Mesenchymal stem cell (in vitro differentiated cells and primary cell): ENCODE results near the gene FAM114A2.
A peak's percentile ranks its signal among the peaks of the same experiment; 100 is the strongest.

Source experiments
- DNase-seq: peaks from one replicate; pipeline ENCODE4 v3.0.0-alpha.2; 2013
- H2AFZ ChIP-seq: one replicate; pipeline ENCODE4 v1.6.1; 2013; ENCODE audit warnings: low read depth, mild to moderate bottlenecking, control low read depth, inconsistent platforms, low read length, moderate library complexity
- H2AK5ac ChIP-seq: 2 replicates; pipeline ENCODE4 v1.6.1; 2013; ENCODE audit warnings: low read length, moderate library complexity, mild to moderate bottlenecking, inconsistent platforms; ENCODE audit not compliant: severe bottlenecking
- H2BK120ac ChIP-seq: one replicate; pipeline ENCODE4 v1.6.1; 2013; ENCODE audit warnings: low read depth, mild to moderate bottlenecking, inconsistent platforms, low read length, moderate library complexity
- H2BK12ac ChIP-seq, 2 experiments: one replicate each; pipeline ENCODE4 v1.6.1; 2013; ENCODE audit warnings: inconsistent platforms in 2 of 2, low read length in 2 of 2, mild to moderate bottlenecking in 2 of 2, moderate library complexity in 2 of 2, control low read depth in 1 of 2
- H2BK15ac ChIP-seq: one replicate; pipeline ENCODE4 v1.6.1; 2013; ENCODE audit warnings: mild to moderate bottlenecking, low read depth, inconsistent platforms; ENCODE audit not compliant: poor library complexity, severe bottlenecking
- H2BK5ac ChIP-seq: 2 replicates; pipeline ENCODE4 v1.6.1; 2013; ENCODE audit warnings: low read depth, mild to moderate bottlenecking, low read length, control low read depth, inconsistent platforms; ENCODE audit not compliant: poor library complexity, severe bottlenecking
- H3K14ac ChIP-seq, 2 experiments: one replicate each; pipeline ENCODE4 v1.6.1; 2013; ENCODE audit warnings: inconsistent platforms in 2 of 2, low read length in 2 of 2, control low read depth in 1 of 2, mild to moderate bottlenecking in 1 of 2, moderate library complexity in 1 of 2
- H3K18ac ChIP-seq, 2 experiments: one replicate each; pipeline ENCODE4 v1.6.1; 2013; ENCODE audit warnings: inconsistent platforms in 2 of 2, low read length in 2 of 2, control low read depth in 1 of 2, low read depth in 1 of 2, mild to moderate bottlenecking in 1 of 2
- H3K23ac ChIP-seq, 2 experiments: one replicate each; pipeline ENCODE4 v1.6.1; 2013; ENCODE audit warnings: inconsistent platforms in 2 of 2, low read length in 2 of 2, mild to moderate bottlenecking in 2 of 2, moderate library complexity in 2 of 2, control low read depth in 1 of 2
- H3K27ac ChIP-seq: 2 replicates; pipeline ENCODE4 v1.5.1; 2013; ENCODE audit warnings: mild to moderate bottlenecking, moderate library complexity, low read length, control low read depth, inconsistent platforms; ENCODE audit not compliant: poor library complexity, severe bottlenecking
- H3K27me3 ChIP-seq, 2 experiments: 2 replicates each; pipeline versions ENCODE4 v1.6.1 to v1.7.0; 2013; ENCODE audit warnings: low read length in 2 of 2, mild to moderate bottlenecking in 2 of 2, moderate library complexity in 2 of 2, control low read depth in 1 of 2, inconsistent platforms in 1 of 2; ENCODE audit not compliant: control insufficient read depth in 1 of 2, insufficient read depth in 1 of 2
- H3K36me3 ChIP-seq, 2 experiments: 2 replicates each; pipeline versions ENCODE4 v1.6.1 to v1.7.0; 2013; ENCODE audit warnings: low read length in 2 of 2, control low read depth in 1 of 2, inconsistent platforms in 1 of 2, low read depth in 1 of 2, mild to moderate bottlenecking in 1 of 2; ENCODE audit not compliant: insufficient read depth in 2 of 2, control insufficient read depth in 1 of 2
- H3K4ac ChIP-seq, 2 experiments: one replicate each; pipeline ENCODE4 v1.6.1; 2013; ENCODE audit warnings: inconsistent platforms in 2 of 2, low read length in 2 of 2, mild to moderate bottlenecking in 2 of 2, moderate library complexity in 2 of 2, control low read depth in 1 of 2, low read depth in 1 of 2
- H3K4me1 ChIP-seq: 2 replicates; pipeline ENCODE4 v1.6.1; 2013; ENCODE audit warnings: low read depth, low read length, control low read depth; ENCODE audit not compliant: control insufficient read depth, insufficient read depth
- H3K4me2 ChIP-seq: 2 replicates; pipeline ENCODE4 v1.6.1; 2013; ENCODE audit warnings: low read length, mild to moderate bottlenecking, inconsistent platforms; ENCODE audit not compliant: poor library complexity, severe bottlenecking
- H3K4me3 ChIP-seq, 2 experiments: 2 replicates each; pipeline versions ENCODE4 v1.5.1 to v1.7.0; 2013; ENCODE audit warnings: low read length in 2 of 2, mild to moderate bottlenecking in 2 of 2, control low read depth in 1 of 2, low read depth in 1 of 2; ENCODE audit not compliant: insufficient read depth in 1 of 2
- H3K79me1 ChIP-seq: replicated peaks from 2 replicates; pipeline ENCODE4 v1.6.1; 2013; ENCODE audit warnings: mild to moderate bottlenecking, control low read depth, low read length, inconsistent platforms; ENCODE audit not compliant: poor library complexity, severe bottlenecking
- H3K9ac ChIP-seq: 2 replicates; pipeline ENCODE4 v1.7.0; 2013; ENCODE audit warnings: mild to moderate bottlenecking, low read length, moderate library complexity
- H3K9me3 ChIP-seq: 2 replicates; pipeline ENCODE4 v1.7.0; 2013; ENCODE audit warnings: mild to moderate bottlenecking, low read length; ENCODE audit not compliant: control insufficient read depth
- H4K8ac ChIP-seq: one replicate; pipeline ENCODE4 v1.6.1; 2013; ENCODE audit warnings: inconsistent platforms, mild to moderate bottlenecking, low read length, moderate library complexity
- H4K91ac ChIP-seq: one replicate; pipeline ENCODE4 v1.6.1; 2013; ENCODE audit warnings: mild to moderate bottlenecking, low read length, inconsistent platforms
- WGBS: methylation state at CpG from one replicate; pipeline ENCODE4 v1.1.7; 2013; ENCODE audit warnings: mixed read lengths; 5-methylcytosine and 5-hydroxymethylcytosine counted together

The FAM114A2 gene

DNA sequence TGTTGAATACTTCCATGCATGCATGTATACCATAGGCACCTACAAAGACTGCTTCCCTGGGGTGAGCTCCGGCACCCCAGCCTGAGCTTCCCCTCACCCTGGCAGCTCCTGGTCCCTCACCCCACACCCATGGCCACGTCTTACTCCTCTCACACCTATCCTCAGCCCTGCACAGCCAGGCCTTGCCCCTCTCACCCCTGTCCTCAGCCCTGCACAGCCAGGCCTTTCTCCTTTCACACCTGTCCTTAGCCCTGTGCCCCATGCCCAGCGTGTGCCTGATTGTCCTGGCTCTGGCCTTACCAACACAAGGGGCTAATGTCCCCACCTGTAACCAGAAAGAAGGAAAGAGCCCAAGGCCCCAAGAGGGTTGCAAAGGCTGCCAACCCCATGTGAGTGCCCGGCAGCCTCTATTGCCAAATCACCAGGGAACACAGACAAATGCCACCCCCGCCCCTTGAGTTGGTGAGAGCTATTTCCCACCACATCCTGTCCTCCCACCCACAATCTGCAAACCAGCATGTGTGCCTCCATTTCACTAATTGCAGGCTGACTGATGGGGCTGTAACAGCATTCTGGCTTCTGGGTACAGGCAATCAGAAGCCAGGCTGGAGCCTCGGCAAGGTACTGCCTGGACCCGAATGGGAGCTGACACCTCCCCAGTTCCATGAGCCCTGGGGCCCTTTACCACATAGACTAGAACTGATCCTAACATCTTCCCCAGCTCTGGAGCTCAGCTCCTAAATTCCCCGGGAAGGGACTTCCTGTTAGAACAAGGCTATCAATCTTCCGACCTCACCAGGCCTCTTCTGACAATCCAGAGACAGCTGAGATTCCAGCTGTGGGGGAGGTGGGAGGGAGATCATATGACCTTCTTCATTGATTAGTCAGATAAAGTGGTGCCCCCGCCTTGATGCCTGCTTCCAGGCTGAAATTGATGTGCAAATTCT, 78.2 kb downstream of the FAM114A2 start:
- no peak overlapping the region for H3K4me2 ChIP-seq
- H3K23ac ChIP-seq, result no peak overlapping the region
- H2BK15ac ChIP-seq, result peak overlapping the region; percentile 83
- no peak overlapping the region for H3K27ac ChIP-seq
- H4K91ac ChIP-seq, result peak overlapping the region; percentile 65
- no peaks in the 10 kb centered on the region for H3K27me3 ChIP-seq
- WGBS, result 51% methylated on average over 9 of the region's 10 CpGs
- H3K9ac ChIP-seq, result no peak overlapping the region
- DNase-seq, result peak; percentile 27
- H4K8ac ChIP-seq, result peak overlapping the region; percentile 52
- no peak overlapping the region for H2BK5ac ChIP-seq
- H3K14ac ChIP-seq, result peak overlapping the region in 1 of 2 experiments; percentile 86
- peak overlapping the region; percentile 29 for H2AFZ ChIP-seq
- no peaks in the 10 kb centered on the region for H3K79me1 ChIP-seq
- H3K9me3 ChIP-seq, result no peaks in the 10 kb centered on the region
- peak overlapping the region in 1 of 2 experiments; percentile 70 for H3K4ac ChIP-seq
- peak overlapping the region; percentile 45 to 98 for H2BK12ac ChIP-seq
- H2BK120ac ChIP-seq, result peak overlapping the region; percentile 37
- peak overlapping the region; percentile 50 to 80 for H3K18ac ChIP-seq
- no peak overlapping the region for H3K4me3 ChIP-seq
- H3K36me3 ChIP-seq, result no peaks in the 10 kb centered on the region
- no peak overlapping the region for H2AK5ac ChIP-seq
- peaks cover 14% of the 10 kb centered on the region for H3K4me1 ChIP-seq

GRCh38 chr5:153959134-153959957, 79.4 kb downstream of the FAM114A2 start:
- Histone ChIP-seq H4K8ac (no peak overlapping the region), H2BK120ac (peak overlapping the region; percentile 21), H3K9me3 (no peaks in the 10 kb centered on the region), H3K4me1 (peaks cover 12% of the 10 kb centered on the region), H3K27me3 (no peaks in the 10 kb centered on the region), H2AFZ (no peak overlapping the region), H3K4me2 (peak overlapping the region; percentile 6), H3K14ac (no peak overlapping the region), H2BK12ac (peak overlapping the region; percentile 21 to 52), H3K9ac (no peak overlapping the region), H3K4me3 (no peak overlapping the region), H3K23ac (no peak overlapping the region), H2BK15ac (no peak overlapping the region), H2BK5ac (no peak overlapping the region), H3K79me1 (no peaks in the 10 kb centered on the region), H3K36me3 (no peaks in the 10 kb centered on the region), H4K91ac (peak overlapping the region; percentile 77), H2AK5ac (peak overlapping the region; percentile 16), H3K27ac (peak overlapping the region; percentile 62), H3K4ac (peak overlapping the region in 1 of 2 experiments; percentile 2), H3K18ac (peak overlapping the region; percentile 23 to 75)
- 43% methylated on average over 5 of the region's 5 CpGs for WGBS
- DNase-seq, result peak; percentile 46

DNA sequence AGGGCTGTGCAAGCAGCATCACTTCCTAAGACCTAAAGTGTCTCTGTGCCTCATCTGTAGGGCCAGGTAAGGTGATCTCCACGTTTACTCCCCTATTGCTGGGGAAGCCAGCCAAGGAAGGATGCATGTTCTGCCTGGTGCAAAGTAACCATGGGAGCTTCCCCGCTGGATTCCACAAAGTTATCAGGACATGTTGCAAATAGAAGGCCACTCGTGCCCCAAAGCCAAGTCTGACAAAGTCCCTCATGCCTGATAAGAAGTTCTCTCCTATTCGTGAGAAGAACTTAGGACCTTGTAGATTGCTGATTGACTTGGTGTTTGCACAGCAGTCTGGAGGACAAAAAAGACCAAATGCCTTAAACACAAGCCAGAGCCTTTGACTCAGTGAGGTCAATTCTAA, 81.5 kb downstream of the FAM114A2 start:
- H3K36me3 ChIP-seq, result no peaks in the 10 kb centered on the region
- H3K4ac ChIP-seq, result no peak overlapping the region
- H4K8ac ChIP-seq, result no peak overlapping the region
- H3K4me2 ChIP-seq, result no peak overlapping the region
- no peak overlapping the region for H3K9ac ChIP-seq
- H2AFZ ChIP-seq, result no peak overlapping the region
- H2BK5ac ChIP-seq, result no peak overlapping the region
- H3K14ac ChIP-seq, result no peak overlapping the region
- H3K27me3 ChIP-seq, result no peaks in the 10 kb centered on the region
- H2AK5ac ChIP-seq, result no peak overlapping the region
- no peak overlapping the region for H4K91ac ChIP-seq
- 91% methylated on average over 4 of the region's 4 CpGs for WGBS
- H3K9me3 ChIP-seq, result no peaks in the 10 kb centered on the region
- no peak overlapping the region for H2BK120ac ChIP-seq
- H3K4me3 ChIP-seq, result no peak overlapping the region
- H3K18ac ChIP-seq, result no peak overlapping the region
- peaks cover 12% of the 10 kb centered on the region for H3K4me1 ChIP-seq
- no peaks in the 10 kb centered on the region for H3K79me1 ChIP-seq
- no peak for DNase-seq
- H2BK12ac ChIP-seq, result no peak overlapping the region
- H3K27ac ChIP-seq, result no peak overlapping the region
- H2BK15ac ChIP-seq, result no peak overlapping the region
- H3K23ac ChIP-seq, result no peak overlapping the region

DNA sequence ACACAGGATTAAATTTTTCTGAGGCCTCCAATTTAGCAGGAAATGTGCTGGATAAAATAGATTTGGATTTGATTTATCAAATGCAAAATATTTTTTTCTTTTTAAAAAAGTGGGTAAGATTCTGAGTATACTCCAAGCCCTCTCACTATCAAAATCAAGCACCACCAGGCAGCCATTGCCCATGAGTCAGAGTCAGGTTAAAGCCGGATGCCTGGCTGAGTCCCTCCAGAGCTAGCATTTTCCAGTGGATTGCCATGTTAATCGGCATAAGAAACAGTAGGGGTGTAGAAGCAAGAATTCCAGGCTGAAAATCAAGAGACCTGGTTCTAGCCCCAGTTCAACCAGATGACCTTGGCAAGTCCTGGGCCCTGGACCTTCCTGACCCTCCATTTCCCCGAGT, 85.3 kb downstream of the FAM114A2 start:
- no peak overlapping the region for H3K27ac ChIP-seq
- H3K23ac ChIP-seq, result no peak overlapping the region
- H2BK5ac ChIP-seq, result no peak overlapping the region
- no peaks in the 10 kb centered on the region for H3K9me3 ChIP-seq
- no peak overlapping the region for H3K4me2 ChIP-seq
- DNase-seq, result no peak
- H4K91ac ChIP-seq, result no peak overlapping the region
- H3K36me3 ChIP-seq, result no peaks in the 10 kb centered on the region
- H3K14ac ChIP-seq, result no peak overlapping the region
- no peaks in the 10 kb centered on the region for H3K27me3 ChIP-seq
- H2AFZ ChIP-seq, result no peak overlapping the region
- H2BK12ac ChIP-seq, result no peak overlapping the region
- 90% methylated on average over 3 of the region's 3 CpGs for WGBS
- no peak overlapping the region for H3K4ac ChIP-seq
- no peak overlapping the region for H3K4me3 ChIP-seq
- no peak overlapping the region for H2BK15ac ChIP-seq
- H3K79me1 ChIP-seq, result no peaks in the 10 kb centered on the region
- no peak overlapping the region for H2BK120ac ChIP-seq
- no peak overlapping the region for H2AK5ac ChIP-seq
- peak overlapping the region; percentile 41 for H3K9ac ChIP-seq
- H3K4me1 ChIP-seq, result no peaks in the 10 kb centered on the region
- H3K18ac ChIP-seq, result no peak overlapping the region
- no peak overlapping the region for H4K8ac ChIP-seq
